WTC11 (cell line): ENCODE measurements around the gene MAML2. TPM values are rescaled to one million over a fixed set of nuclear protein-coding genes. Genes with fewer than 3 reads are reported as not detected.

Experiments
- ATAC-seq: fragments of 200-7000 bp; cut with Tn5 transposase; 2 replicates; pipeline ENCODE4 v1.10.0; 2021; ENCODE audit warnings: mild to moderate bottlenecking, moderate library complexity
- CTCF ChIA-PET: fragments of 300-600 bp; sonication (Branson Sonifier 250); formaldehyde crosslinking; loops from one replicate; lab custom pipeline; 2021; ENCODE audit warnings: antibody characterized with exemption; lab: Charles Lee
- POLR2A ChIA-PET: fragments of 350-600 bp; sonication (Branson Sonifier 250); formaldehyde crosslinking; loops from one replicate; lab custom pipeline; 2021; ENCODE audit warnings: antibody characterized with exemption; lab: Charles Lee
- DNase-seq: peaks from one replicate; pipeline ENCODE4 v3.0.0; 2021; ENCODE audit warnings: low spot score
- H3K27ac Mint-ChIP-seq: 2 replicates; pipeline ENCODE4 v1.8.0; 2021; ENCODE audit warnings: mixed read lengths
- H3K27me3 Mint-ChIP-seq: 2 replicates; pipeline ENCODE4 v1.8.0; 2021; ENCODE audit warnings: low read depth, mild to moderate bottlenecking, moderate library complexity, mixed read lengths
- H3K36me3 Mint-ChIP-seq: 2 replicates; pipeline ENCODE4 v1.8.0; 2021; ENCODE audit warnings: mixed read lengths
- H3K4me1 Mint-ChIP-seq: 2 replicates; pipeline ENCODE4 v1.8.0; 2022; ENCODE audit warnings: mixed read lengths
- H3K4me3 Mint-ChIP-seq: 2 replicates; pipeline ENCODE4 v1.8.0; 2021; ENCODE audit warnings: mild to moderate bottlenecking, moderate library complexity, mixed read lengths
- H3K9me3 Mint-ChIP-seq: 2 replicates; pipeline ENCODE4 v1.8.0; 2021; ENCODE audit warnings: mixed read lengths
- AR ChIP-seq: fragments of 250-450 bp; sonication (Bioruptor Pico); IDR thresholded peaks from 2 replicates; pipeline ENCODE4 v1.9.0; 2021; ENCODE audit warnings: mild to moderate bottlenecking
- ARID4B ChIP-seq: sonication (generic); formaldehyde crosslinking; IDR thresholded peaks from 2 replicates; pipeline ENCODE4 v1.8.0; 2023; ENCODE audit warnings: missing genetic modification reagents, mild to moderate bottlenecking, borderline replicate concordance
- ATF2 ChIP-seq: sonication (generic); formaldehyde crosslinking; IDR thresholded peaks from 2 replicates; pipeline ENCODE4 v1.8.1; 2022; ENCODE audit warnings: low read depth, missing genetic modification reagents, borderline replicate concordance
- ESRRA ChIP-seq: sonication (generic); formaldehyde crosslinking; IDR thresholded peaks from 2 replicates; pipeline ENCODE4 v1.8.1; 2022; ENCODE audit warnings: mild to moderate bottlenecking, missing genetic modification reagents, borderline replicate concordance
- FOXK1 ChIP-seq: sonication (generic); formaldehyde crosslinking; IDR thresholded peaks from 2 replicates; pipeline ENCODE4 v1.8.0; 2022; ENCODE audit warnings: mild to moderate bottlenecking, moderate library complexity, missing genetic modification reagents
- FOXP4 ChIP-seq: sonication (generic); formaldehyde crosslinking; IDR thresholded peaks from 2 replicates; pipeline ENCODE4 v1.8.0; 2022; ENCODE audit warnings: mild to moderate bottlenecking, missing genetic modification reagents
- GRHL2 ChIP-seq: fragments of 250-450 bp; sonication (Bioruptor Pico); IDR thresholded peaks from 2 replicates; pipeline ENCODE4 v1.8.0; 2022; ENCODE audit warnings: mild to moderate bottlenecking, moderate library complexity; ENCODE audit not compliant: insufficient replicate concordance, severe bottlenecking
- HMGA2 ChIP-seq: fragments of 250-450 bp; sonication (Bioruptor Pico); IDR thresholded peaks from 2 replicates; pipeline ENCODE4 v1.4.0; 2021; ENCODE audit warnings: mild to moderate bottlenecking, moderate library complexity
- KAT7 ChIP-seq: sonication (generic); formaldehyde crosslinking; IDR thresholded peaks from 2 replicates; pipeline ENCODE4 v1.8.1; 2023; ENCODE audit warnings: missing genetic modification reagents, mild to moderate bottlenecking, borderline replicate concordance
- MAX ChIP-seq: sonication (generic); formaldehyde crosslinking; IDR thresholded peaks from 2 replicates; pipeline ENCODE4 v1.8.0; 2022; ENCODE audit warnings: mild to moderate bottlenecking, missing genetic modification reagents
- SMAD4 ChIP-seq: sonication (generic); formaldehyde crosslinking; IDR thresholded peaks from 2 replicates; pipeline ENCODE4 v1.8.0; 2022; ENCODE audit warnings: mild to moderate bottlenecking, missing genetic modification reagents
- SP1 ChIP-seq: sonication (generic); formaldehyde crosslinking; conservative IDR thresholded peaks from 2 replicates; pipeline ENCODE4 v1.8.1; 2022; ENCODE audit warnings: missing genetic modification reagents
- TCF7 ChIP-seq: sonication (generic); formaldehyde crosslinking; IDR thresholded peaks from 2 replicates; pipeline ENCODE4 v1.8.0; 2022; ENCODE audit warnings: mild to moderate bottlenecking, low read depth, missing genetic modification reagents, moderate library complexity
- TEAD4 ChIP-seq: sonication (generic); formaldehyde crosslinking; IDR thresholded peaks from 2 replicates; pipeline ENCODE4 v1.8.0; 2022; ENCODE audit warnings: mild to moderate bottlenecking, missing genetic modification reagents
- USF2 ChIP-seq: sonication (generic); formaldehyde crosslinking; IDR thresholded peaks from 2 replicates; pipeline ENCODE4 v1.8.1; 2023; ENCODE audit warnings: mild to moderate bottlenecking, missing genetic modification reagents, moderate library complexity
- ZBTB21 ChIP-seq: sonication (generic); formaldehyde crosslinking; IDR thresholded peaks from 2 replicates; pipeline ENCODE4 v1.8.1; 2023; ENCODE audit warnings: mild to moderate bottlenecking, missing genetic modification reagents, borderline replicate concordance
- ZNF317 ChIP-seq: sonication (generic); formaldehyde crosslinking; IDR thresholded peaks from 2 replicates; pipeline ENCODE4 v1.8.1; 2023; ENCODE audit warnings: low read depth, mild to moderate bottlenecking, moderate library complexity, missing genetic modification reagents, borderline replicate concordance
- ZNF512 ChIP-seq: sonication (generic); formaldehyde crosslinking; IDR thresholded peaks from 2 replicates; pipeline ENCODE4 v1.8.1; 2022; ENCODE audit warnings: missing genetic modification reagents, borderline replicate concordance
- total RNA-seq: library from RNA; stranded (reverse); gene quantifications from 3 replicates; pipeline ENCODE4 v1.2.3, GENCODE V29; 2021

Gene MAML2
- total RNA-seq, 1 experiment from 2014 or later: 8.1 TPM

- no peak overlapping the region for H3K4me3 Mint-ChIP-seq
- TF ChIP-seq SP1 (CRISPR knock-in tag) (no peak), SMAD4 (CRISPR knock-in tag) (no peak), KAT7 (CRISPR knock-in tag) (no peak)
- TF ChIP-seq, all 79 proteins: peak for 0
- no peaks in the 10 kb centered on the region for H3K36me3 Mint-ChIP-seq
- no peaks in the 10 kb centered on the region for H3K9me3 Mint-ChIP-seq
- CTCF ChIA-PET: no interaction called here
- H3K27me3 Mint-ChIP-seq: no peaks in the 10 kb centered on the region
- DNase-seq (no peak), ATAC-seq (no peak)
- H3K4me1 Mint-ChIP-seq: peaks cover 10% of the 10 kb centered on the region
- POLR2A ChIA-PET: interaction anchor here (0.6 to 0.7 kb wide), 3 partner anchors 26 to 161 kb away, joined by 3 to 5 read pairs (median 4); no protein-coding TSS in a partner anchor
- no peak overlapping the region for H3K27ac Mint-ChIP-seq
These were observed 229.8 kb downstream of the MAML2 start for GRCh38 chr11:96113193-96113681.

GRCh38 chr11:96112192-96113128, 230.5 kb downstream of the MAML2 start:
- DNase-seq: no peak
- Mint-ChIP-seq H3K27me3 (no peaks in the 10 kb centered on the region), H3K4me3 (no peak overlapping the region), H3K36me3 (no peaks in the 10 kb centered on the region), H3K4me1 (peaks cover 10% of the 10 kb centered on the region), H3K9me3 (no peaks in the 10 kb centered on the region), H3K27ac (no peak overlapping the region)
- ChIA-PET POLR2A (interaction anchor here (0.6 to 0.7 kb wide), 3 partner anchors 25 to 162 kb away, joined by 3 to 5 read pairs (median 4); no protein-coding TSS in a partner anchor), CTCF (no interaction called here)
- no peak for TF ChIP-seq ZBTB21 (CRISPR knock-in tag)
- no peak for TF ChIP-seq MAX
- no peak for TF ChIP-seq ZNF512
- no peak for TF ChIP-seq HMGA2 (CRISPR knock-in tag)
- TF ChIP-seq FOXK1 (CRISPR knock-in tag): no peak
- TF ChIP-seq ESRRA: no peak
- no peak for TF ChIP-seq FOXP4 (CRISPR knock-in tag)
- TF ChIP-seq AR (CRISPR knock-in tag): no peak
- no peak for TF ChIP-seq TCF7 (CRISPR knock-in tag)
- no peak for TF ChIP-seq ARID4B (CRISPR knock-in tag)
- no peak for TF ChIP-seq GRHL2
- TF ChIP-seq ZNF317 (CRISPR knock-in tag): no peak
- TF ChIP-seq USF2 (CRISPR knock-in tag): no peak
- no peak for TF ChIP-seq TEAD4 (CRISPR knock-in tag)
- no peak for TF ChIP-seq ATF2 (CRISPR knock-in tag)
- ATAC-seq: no peak
